GM23248 (cell line): Measurements from ENCODE around the gene CBFA2T3. TPM values are rescaled to one million over a fixed set of nuclear protein-coding genes. Genes with fewer than 3 reads are reported as not detected.

Source experiments
- DNase-seq: peaks from one replicate; pipeline ENCODE4 v3.0.0-alpha.2; 2015
- H2AFZ ChIP-seq: fragments of 200-600 bp; sonication (generic); 2 replicates; pipeline ENCODE4 v1.6.1; 2016; ENCODE audit warnings: antibody characterized with exemption
- H3F3A ChIP-seq: fragments of 200-600 bp; sonication (generic); 2 replicates; pipeline ENCODE4 v1.6.1; 2016; ENCODE audit warnings: mild to moderate bottlenecking, antibody characterized with exemption, mixed run types; ENCODE audit not compliant: insufficient read depth
- H3K27ac ChIP-seq: fragments of 200-600 bp; sonication (generic); 2 replicates; pipeline ENCODE4 v1.5.1; 2016; ENCODE audit warnings: mild to moderate bottlenecking
- H3K27me3 ChIP-seq: fragments of 200-600 bp; sonication (generic); replicated peaks from 2 replicates; pipeline ENCODE4 v1.6.1; 2016; ENCODE audit warnings: mild to moderate bottlenecking; ENCODE audit not compliant: insufficient read depth
- H3K36me3 ChIP-seq: fragments of 200-600 bp; sonication (generic); 2 replicates; pipeline ENCODE4 v1.6.1; 2016; ENCODE audit warnings: low read depth, mild to moderate bottlenecking
- H3K4me1 ChIP-seq: fragments of 200-600 bp; sonication (generic); 2 replicates; pipeline ENCODE4 v1.6.1; 2016; ENCODE audit warnings: mild to moderate bottlenecking; ENCODE audit not compliant: insufficient read depth
- H3K4me2 ChIP-seq: fragments of 200-600 bp; sonication (generic); one replicate; pipeline ENCODE4 v1.6.1; 2016; ENCODE audit warnings: mild to moderate bottlenecking; ENCODE audit not compliant: unreplicated experiment
- H3K4me3 ChIP-seq: fragments of 200-600 bp; sonication (generic); 2 replicates; pipeline ENCODE4 v1.5.1; 2016; ENCODE audit warnings: mild to moderate bottlenecking
- H3K79me2 ChIP-seq: fragments of 200-600 bp; sonication (generic); 2 replicates; pipeline ENCODE4 v1.6.1; 2016; ENCODE audit warnings: mild to moderate bottlenecking; ENCODE audit not compliant: insufficient read depth
- H3K9ac ChIP-seq: fragments of 200-600 bp; sonication (generic); 2 replicates; pipeline ENCODE4 v1.6.1; 2016; ENCODE audit warnings: mild to moderate bottlenecking
- H3K9me2 ChIP-seq: fragments of 200-600 bp; sonication (generic); 2 replicates; pipeline ENCODE4 v1.6.1; 2016; ENCODE audit warnings: mixed run types, mild to moderate bottlenecking, moderate library complexity; ENCODE audit not compliant: insufficient read depth
- H3K9me3 ChIP-seq: fragments of 200-600 bp; sonication (generic); one replicate; pipeline ENCODE4 v1.6.1; 2017; ENCODE audit warnings: low read depth
- H4K20me1 ChIP-seq: fragments of 200-600 bp; sonication (generic); 2 replicates; pipeline ENCODE4 v1.6.0; 2016; ENCODE audit not compliant: insufficient read depth
- EZH2 ChIP-seq: fragments of 200-600 bp; sonication (generic); IDR thresholded peaks from 2 replicates; pipeline ENCODE4 v1.6.1; 2018; ENCODE audit warnings: antibody characterized with exemption, mild to moderate bottlenecking; ENCODE audit not compliant: insufficient read depth, poor library complexity, severe bottlenecking
- EZH2phosphoT487 ChIP-seq: fragments of 200-600 bp; sonication (generic); IDR thresholded peaks from 2 replicates; pipeline ENCODE4 v1.6.1; 2018; ENCODE audit warnings: antibody characterized with exemption, moderate library complexity, mild to moderate bottlenecking, low read depth; ENCODE audit not compliant: insufficient read depth
- WGBS, 2 experiments: methylation state at CpG; one replicate each; pipeline ENCODE4 v1.1.6; 2015 to 2017; ENCODE audit warnings: low lambda C conversion rate in 2 of 2, low coverage in 1 of 2; ENCODE audit errors: missing lambda C conversion rate in 2 of 2; 5-methylcytosine and 5-hydroxymethylcytosine counted together
- in situ Hi-C: fragments of 300-500 bp; cut with MboI; formaldehyde crosslinking; loops from 2 replicates; pipeline ENCODE4 v1.15.0; 2020
- polyA plus RNA-seq: library from polyadenylated mRNA; unstranded; fragments of >200 nt; fragmentation: Nextera tagmentation; extraction: Ambion mirVana; gene quantifications from 2 replicates; pipeline ENCODE4 v1.2.1, GENCODE V29; 2016
- total RNA-seq: library from RNA; depleted of rRNA; stranded (reverse); fragments of >200 nt; shearing (Covaris generic); gene quantifications from 2 replicates; pipeline ENCODE4 v1.2.3, GENCODE V29; 2014

The CBFA2T3 gene
- total and polyA plus RNA-seq, 2 experiments from 2014 or later, result not detected

GRCh38 chr16:88870608-88871348 lies 106.2 kb downstream of the CBFA2T3 start:
- Histone ChIP-seq H4K20me1 (no peaks in the 10 kb centered on the region), H3K27ac (no peak overlapping the region), H3K27me3 (peaks cover 11% of the 10 kb centered on the region), H3F3A (no peaks in the 10 kb centered on the region), H3K36me3 (no peaks in the 10 kb centered on the region), H3K4me2 (no peak overlapping the region), H3K79me2 (no peaks in the 10 kb centered on the region), H3K9ac (no peak overlapping the region), H2AFZ (no peak overlapping the region), H3K9me2 (no peaks in the 10 kb centered on the region), H3K4me3 (no peak overlapping the region), H3K4me1 (no peaks in the 10 kb centered on the region), H3K9me3 (no peaks in the 10 kb centered on the region)
- TF ChIP-seq EZH2 (no peak), EZH2phosphoT487 (no peak)
- in situ Hi-C loops, result no loop called here
- WGBS, 2 experiments, result 36% methylated on average over 36 to 37 of the region's 37 CpGs
- no peak for DNase-seq

GRCh38 chr16:88869673-88869980 lies 107.4 kb downstream of the CBFA2T3 start:
- peak; percentile 58 for DNase-seq
- WGBS, 2 experiments, result 38 to 50% methylated on average over 7 to 9 of the region's 9 CpGs

GRCh38 chr16:88868974-88869672 lies 107.9 kb downstream of the CBFA2T3 start:
- Histone ChIP-seq H3K79me2 (no peaks in the 10 kb centered on the region), H3K36me3 (no peaks in the 10 kb centered on the region), H3K4me1 (no peaks in the 10 kb centered on the region), H3K9me3 (no peaks in the 10 kb centered on the region), H2AFZ (no peak overlapping the region), H3K9ac (no peak overlapping the region), H3K27ac (no peak overlapping the region), H3K27me3 (peaks cover 11% of the 10 kb centered on the region), H4K20me1 (no peaks in the 10 kb centered on the region), H3K4me3 (no peak overlapping the region), H3F3A (no peaks in the 10 kb centered on the region), H3K4me2 (no peak overlapping the region), H3K9me2 (no peaks in the 10 kb centered on the region)
- 72 to 76% methylated on average over 27 of the region's 27 CpGs for WGBS, 2 experiments
- no peak for DNase-seq
- in situ Hi-C loops, result no loop called here
- TF ChIP-seq EZH2 (no peak), EZH2phosphoT487 (no peak)

More at GRCh38 chr16:88869673-88869980, 107.4 kb downstream of the CBFA2T3 start:
- Histone ChIP-seq H3K9me3 (no peaks in the 10 kb centered on the region), H4K20me1 (no peaks in the 10 kb centered on the region), H3K27me3 (peaks cover 11% of the 10 kb centered on the region), H3K9me2 (no peaks in the 10 kb centered on the region), H3K36me3 (no peaks in the 10 kb centered on the region), H3F3A (no peaks in the 10 kb centered on the region), H3K27ac (no peak overlapping the region), H2AFZ (no peak overlapping the region), H3K4me3 (no peak overlapping the region), H3K4me1 (no peaks in the 10 kb centered on the region), H3K9ac (no peak overlapping the region), H3K4me2 (no peak overlapping the region), H3K79me2 (no peaks in the 10 kb centered on the region)
- in situ Hi-C loops, result no loop called here
- no peak for TF ChIP-seq EZH2

GRCh38 chr16:88867581-88868246 lies 109.3 kb downstream of the CBFA2T3 start:
- WGBS, 2 experiments, result 82 to 85% methylated on average over 17 to 24 of the region's 24 CpGs
- no peak for DNase-seq
- in situ Hi-C loops, result no loop called here
- Histone ChIP-seq H3K4me2 (no peak overlapping the region), H3F3A (no peaks in the 10 kb centered on the region), H2AFZ (no peak overlapping the region), H3K36me3 (no peaks in the 10 kb centered on the region), H3K4me1 (no peaks in the 10 kb centered on the region), H3K27ac (no peak overlapping the region), H3K9me3 (no peaks in the 10 kb centered on the region), H3K79me2 (no peaks in the 10 kb centered on the region), H3K9me2 (no peaks in the 10 kb centered on the region), H3K9ac (no peak overlapping the region), H3K27me3 (peaks cover 11% of the 10 kb centered on the region; the same call in 1 of the 2 replicates), H4K20me1 (no peaks in the 10 kb centered on the region), H3K4me3 (no peak overlapping the region)
- TF ChIP-seq EZH2phosphoT487, result no peak
- no peak for TF ChIP-seq EZH2
